Vagina (tissue), 2 donors: Measurements from ENCODE around the gene ZSWIM1. TPM values are rescaled to one million over a fixed set of nuclear protein-coding genes. Genes with fewer than 3 reads are reported as not detected.

Experiments
- DNase-seq, 2 donors: peaks; one replicate each; pipeline ENCODE4 v3.0.0-alpha.2; 2017; ENCODE audit errors: extremely low spot score in 2 of 2
- H3K27ac ChIP-seq: fragments of 200-600 bp; sonication (generic); one replicate; pipeline ENCODE4 v1.5.1; 2019
- H3K27me3 ChIP-seq: fragments of 200-600 bp; sonication (generic); one replicate; pipeline ENCODE4 v1.5.1; 2019
- H3K36me3 ChIP-seq, 2 donors: fragments of 200-600 bp; sonication (generic); one replicate each; pipeline ENCODE4 v1.5.1; 2017 to 2019
- H3K4me1 ChIP-seq: fragments of 200-600 bp; sonication (generic); one replicate; pipeline ENCODE4 v1.5.1; 2019
- H3K4me3 ChIP-seq, 2 donors: fragments of 200-600 bp; sonication (generic); 1 replicate in 1 of 2; 2 replicates in 1 of 2; pipeline ENCODE4 v1.5.1; 2016 to 2019
- H3K9me3 ChIP-seq: fragments of 200-600 bp; sonication (generic); one replicate; pipeline ENCODE4 v1.5.1; 2019
- POLR2A ChIP-seq, 2 donors: fragments of 450-650 bp; IDR thresholded peaks; one replicate each; pipeline ENCODE4 v1.6.1; 2017; ENCODE audit warnings: antibody characterized with exemption in 2 of 2, mild to moderate bottlenecking in 2 of 2, moderate library complexity in 2 of 2
- POLR2AphosphoS5 ChIP-seq, 2 donors: sonication (generic); formaldehyde crosslinking; IDR thresholded peaks; one replicate each; pipeline ENCODE4 v1.9.0; 2017; ENCODE audit warnings: antibody characterized with exemption in 2 of 2, mild to moderate bottlenecking in 2 of 2, low read depth in 1 of 2; ENCODE audit not compliant: insufficient read depth in 1 of 2
- intact Hi-C: fragments of 100-400 bp; cut with DNase I; formaldehyde crosslinking; loops from one replicate; pipeline ENCODE4 v1.15.1; 2023
- total RNA-seq: library from RNA; depleted of rRNA; stranded (reverse); fragments of >200 nt; gene quantifications from one replicate; pipeline ENCODE4 v1.2.3, GENCODE V29; 2016
- TF ChIP-seq, protein P1 (sequence below), 3 experiments: fragments of 450-650 bp in 2 of 3; fragments of 200-600 bp in 1 of 3; sonication (generic) in 1 of 3; IDR thresholded peaks; one replicate each; pipeline ENCODE4 v1.5.1; 2017 to 2019; ENCODE audit warnings: antibody characterized with exemption in 3 of 3, mild to moderate bottlenecking in 2 of 3, moderate library complexity in 2 of 3

The ZSWIM1 gene
- total RNA-seq, 1 donor from 2014 or later = 4.2 TPM

DNA sequence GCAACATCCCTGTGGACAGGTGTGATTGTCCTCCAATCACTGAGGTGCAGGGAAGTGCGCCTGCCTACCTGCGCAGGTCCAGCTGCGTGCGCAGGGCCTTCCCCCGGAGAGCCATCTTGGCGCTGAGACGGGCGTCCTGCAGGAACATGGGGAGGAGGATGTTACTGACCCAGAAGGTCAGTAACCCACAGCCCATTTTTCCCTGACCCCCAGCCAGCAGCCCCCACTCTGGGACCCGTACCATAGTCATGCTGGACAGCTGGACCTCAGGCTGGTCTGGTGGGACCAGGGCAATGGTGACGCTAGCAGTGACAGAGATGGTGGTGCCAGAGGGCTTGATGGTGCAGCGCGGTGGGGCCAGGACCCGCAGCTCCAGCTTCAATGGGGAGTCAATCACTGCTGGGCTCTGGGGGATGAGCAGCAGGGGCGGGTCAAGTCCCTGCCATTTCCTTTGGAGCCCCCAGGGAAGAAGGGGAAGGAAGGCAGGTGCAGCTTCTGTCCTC, 21.2 kb downstream of the ZSWIM1 start:
- intact Hi-C loops = no loop called here
- H3K27me3 ChIP-seq = no peaks in the 10 kb centered on the region
- peaks cover 0 to 21% of the 10 kb centered on the region in 2 donors for H3K36me3 ChIP-seq
- H3K9me3 ChIP-seq = no peaks in the 10 kb centered on the region
- H3K4me3 ChIP-seq = no peak overlapping the region
- H3K27ac ChIP-seq = no peak overlapping the region
- no peak for DNase-seq
- no peaks in the 10 kb centered on the region for H3K4me1 ChIP-seq
- TF ChIP-seq POLR2AphosphoS5 (IDR thresholded peaks at IDR 0.05; ENCODE audit: insufficient read depth in 1 of 2, low read depth in 1 of 2) (no peak), POLR2A (IDR thresholded peaks at IDR 0.05) (no peak)
- TF ChIP-seq, protein P1, sequence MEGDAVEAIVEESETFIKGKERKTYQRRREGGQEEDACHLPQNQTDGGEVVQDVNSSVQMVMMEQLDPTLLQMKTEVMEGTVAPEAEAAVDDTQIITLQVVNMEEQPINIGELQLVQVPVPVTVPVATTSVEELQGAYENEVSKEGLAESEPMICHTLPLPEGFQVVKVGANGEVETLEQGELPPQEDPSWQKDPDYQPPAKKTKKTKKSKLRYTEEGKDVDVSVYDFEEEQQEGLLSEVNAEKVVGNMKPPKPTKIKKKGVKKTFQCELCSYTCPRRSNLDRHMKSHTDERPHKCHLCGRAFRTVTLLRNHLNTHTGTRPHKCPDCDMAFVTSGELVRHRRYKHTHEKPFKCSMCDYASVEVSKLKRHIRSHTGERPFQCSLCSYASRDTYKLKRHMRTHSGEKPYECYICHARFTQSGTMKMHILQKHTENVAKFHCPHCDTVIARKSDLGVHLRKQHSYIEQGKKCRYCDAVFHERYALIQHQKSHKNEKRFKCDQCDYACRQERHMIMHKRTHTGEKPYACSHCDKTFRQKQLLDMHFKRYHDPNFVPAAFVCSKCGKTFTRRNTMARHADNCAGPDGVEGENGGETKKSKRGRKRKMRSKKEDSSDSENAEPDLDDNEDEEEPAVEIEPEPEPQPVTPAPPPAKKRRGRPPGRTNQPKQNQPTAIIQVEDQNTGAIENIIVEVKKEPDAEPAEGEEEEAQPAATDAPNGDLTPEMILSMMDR (IDR thresholded peaks at IDR 0.05) = no peak

DNA sequence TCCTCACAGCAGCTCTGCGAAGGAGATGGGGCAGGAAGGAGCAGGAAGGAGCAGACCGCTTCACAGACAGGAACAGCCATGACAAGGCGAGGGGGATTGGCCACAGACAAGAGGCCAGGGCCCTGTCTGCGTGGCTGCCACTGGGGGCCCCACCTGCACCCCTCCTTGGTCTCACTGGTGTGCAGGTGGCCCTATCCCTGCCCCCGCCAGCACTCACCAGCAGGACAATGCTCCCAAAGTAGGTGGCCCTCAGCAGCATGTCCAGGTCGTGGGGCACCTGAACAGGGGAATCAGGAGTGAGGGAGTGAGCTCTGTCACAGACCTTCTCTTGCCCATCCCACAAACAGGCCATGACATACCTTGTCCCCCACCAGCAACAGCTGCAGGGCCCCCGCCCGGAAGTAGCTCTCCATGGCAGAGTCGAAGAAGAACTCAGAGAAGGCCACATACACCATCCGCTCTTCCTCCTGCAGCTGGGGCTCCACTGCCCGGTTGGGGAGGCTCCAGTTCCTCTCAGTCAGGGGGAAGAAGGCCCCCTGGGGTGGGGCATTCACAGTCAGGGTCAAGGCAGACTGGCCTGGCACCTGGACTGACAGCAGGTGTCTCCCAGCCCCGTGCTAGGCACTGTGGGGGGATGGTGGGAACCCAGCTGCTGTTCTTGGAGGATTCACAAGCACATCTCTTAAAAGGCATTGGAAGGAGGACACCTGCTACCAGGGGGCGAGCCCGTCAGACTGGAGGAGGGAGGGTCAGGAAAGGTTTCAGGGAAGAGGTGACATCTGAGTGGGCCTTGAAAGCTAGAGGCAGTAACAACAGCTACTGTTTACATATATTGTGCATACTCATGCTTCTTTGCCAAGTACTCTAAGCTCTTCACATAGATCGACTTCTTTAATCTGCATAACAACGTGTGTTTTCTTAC, 23.8 kb downstream of the ZSWIM1 start:
- TF ChIP-seq POLR2A (IDR thresholded peaks at IDR 0.05) = no peak
- Histone ChIP-seq H3K4me3 (no peak overlapping the region), H3K36me3 (peaks cover 0 to 12% of the 10 kb centered on the region in 2 donors), H3K27ac (no peak overlapping the region), H3K4me1 (peaks cover 5% of the 10 kb centered on the region), H3K27me3 (no peaks in the 10 kb centered on the region), H3K9me3 (no peaks in the 10 kb centered on the region)
- no peak for DNase-seq
- intact Hi-C loops = no loop called here

DNA sequence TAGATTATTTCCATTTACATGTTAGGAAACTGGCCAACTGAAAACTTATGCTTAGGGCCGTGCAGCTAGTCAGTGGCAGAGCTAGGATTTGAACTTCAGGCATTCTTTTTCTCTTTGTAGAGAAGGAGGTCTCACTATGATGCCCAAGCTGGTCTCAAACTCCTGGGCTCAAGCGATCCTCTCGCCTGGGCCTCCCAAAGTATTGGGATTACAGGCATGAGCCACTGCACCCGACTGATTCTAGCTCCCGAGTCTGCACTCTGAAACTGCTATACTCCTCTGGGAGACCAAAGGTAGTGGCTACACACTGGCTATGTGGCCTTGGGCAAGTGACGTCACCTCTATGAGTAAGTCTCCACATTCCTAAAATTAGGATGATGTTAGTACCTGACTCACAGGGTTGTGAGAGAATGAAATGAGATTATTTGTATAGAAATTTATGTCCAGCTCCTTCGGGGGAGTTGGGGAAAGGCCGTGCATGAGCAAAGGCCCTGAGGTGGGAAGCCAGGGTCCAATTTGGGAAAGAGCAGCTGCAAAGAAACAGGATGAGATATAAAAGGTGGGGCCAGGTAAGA, 24.6 kb downstream of the ZSWIM1 start:
- Histone ChIP-seq H3K4me1 (peaks cover 12% of the 10 kb centered on the region), H3K27ac (no peak overlapping the region), H3K36me3 (peaks cover 0 to 12% of the 10 kb centered on the region in 2 donors), H3K4me3 (no peak overlapping the region), H3K9me3 (no peaks in the 10 kb centered on the region), H3K27me3 (no peaks in the 10 kb centered on the region)
- DNase-seq = no peak
- TF ChIP-seq POLR2AphosphoS5 (IDR thresholded peaks at IDR 0.05; ENCODE audit: insufficient read depth in 1 of 2, low read depth in 1 of 2) = no peak
- TF ChIP-seq, protein P1 (IDR thresholded peaks at IDR 0.05) = no peak
- no peak for TF ChIP-seq POLR2A (IDR thresholded peaks at IDR 0.05)
- intact Hi-C loops = no loop called here

DNA sequence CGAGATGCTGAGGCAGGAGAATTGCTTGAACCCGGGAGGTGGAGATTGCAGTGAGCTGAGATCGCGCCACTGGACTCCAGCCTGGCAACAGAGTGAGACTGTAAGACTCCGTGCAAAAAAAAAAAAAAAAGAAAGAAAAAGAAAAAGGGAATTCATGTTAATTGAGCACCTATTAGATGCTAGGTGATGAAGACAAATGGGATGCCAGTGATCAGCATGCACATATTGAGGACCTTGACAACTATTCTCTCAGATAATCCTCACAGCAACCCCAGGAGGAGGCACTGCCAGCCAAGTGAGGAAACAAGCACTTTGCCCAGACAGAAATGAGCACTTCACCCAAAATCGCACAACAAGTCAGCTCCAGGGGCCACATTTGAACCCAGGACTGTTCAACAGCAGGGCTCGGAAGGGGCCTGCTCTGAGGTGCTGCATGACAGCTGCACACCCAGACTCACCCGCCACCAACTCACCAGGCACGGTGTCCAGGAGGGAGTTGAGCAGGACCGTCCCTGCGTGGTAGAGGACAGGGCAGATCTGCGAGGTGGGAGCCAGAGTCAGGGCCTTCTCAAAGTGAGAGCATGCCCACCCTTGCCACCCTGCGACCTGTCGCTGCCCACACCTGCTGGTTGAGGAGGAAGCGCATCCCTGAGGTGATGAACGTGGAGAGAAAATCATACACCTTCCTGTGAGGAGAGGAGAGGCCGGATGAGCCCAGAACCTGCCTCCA, 26.4 kb downstream of the ZSWIM1 start:
- no peak for DNase-seq
- H3K9me3 ChIP-seq = no peaks in the 10 kb centered on the region
- peaks cover 26% of the 10 kb centered on the region for H3K4me1 ChIP-seq
- H3K27ac ChIP-seq = no peak overlapping the region
- TF ChIP-seq POLR2AphosphoS5 (IDR thresholded peaks at IDR 0.05; ENCODE audit: insufficient read depth in 1 of 2, low read depth in 1 of 2) (no peak), POLR2A (IDR thresholded peaks at IDR 0.05) (no peak)
- intact Hi-C loops = no loop called here
- H3K27me3 ChIP-seq = no peaks in the 10 kb centered on the region
- H3K36me3 ChIP-seq = peaks cover 0 to 8% of the 10 kb centered on the region in 2 donors
- no peak overlapping the region for H3K4me3 ChIP-seq

DNA sequence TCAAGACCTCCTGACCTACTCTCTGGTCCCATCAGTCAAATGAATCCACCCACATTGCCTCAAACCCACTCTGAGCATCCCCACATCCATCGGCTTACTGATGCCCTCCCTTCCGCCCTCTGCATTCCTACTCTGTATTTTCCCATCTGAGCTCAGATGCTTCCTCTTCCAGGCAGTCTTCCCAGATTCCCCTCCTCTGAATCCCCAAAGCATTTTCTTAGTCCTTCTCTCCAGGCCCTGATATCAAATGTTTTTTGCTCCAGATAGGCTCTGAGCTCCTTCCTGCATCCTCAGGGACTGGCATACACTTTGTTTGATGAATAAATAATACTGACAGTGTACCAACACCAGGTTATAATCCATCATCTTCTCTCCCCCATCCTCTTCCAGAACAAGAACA, 27.1 kb downstream of the ZSWIM1 start:
- peaks cover 0 to under 1% of the 10 kb centered on the region in 2 donors for H3K36me3 ChIP-seq
- TF ChIP-seq POLR2AphosphoS5 (IDR thresholded peaks at IDR 0.05; ENCODE audit: insufficient read depth in 1 of 2, low read depth in 1 of 2) = no peak
- no peak for TF ChIP-seq POLR2A (IDR thresholded peaks at IDR 0.05)
- TF ChIP-seq, protein P1 (IDR thresholded peaks at IDR 0.05) = no peak
- no peaks in the 10 kb centered on the region for H3K9me3 ChIP-seq
- DNase-seq = no peak
- H3K4me1 ChIP-seq = peaks cover 33% of the 10 kb centered on the region
- intact Hi-C loops = no loop called here
- no peaks in the 10 kb centered on the region for H3K27me3 ChIP-seq
- no peak overlapping the region for H3K4me3 ChIP-seq
- no peak overlapping the region for H3K27ac ChIP-seq
